PC-3 (cell line): ENCODE results near the gene RHOV.

Source experiments
- CTCF ChIP-seq: fragments of 300-600 bp; sonication (generic); conservative IDR thresholded peaks from 2 replicates; pipeline ENCODE4 v1.5.1; 2017; ENCODE audit warnings: antibody characterized with exemption, low read depth, mild to moderate bottlenecking, low read length
- EZH2 ChIP-seq: fragments of 300-600 bp; sonication (generic); IDR thresholded peaks from one replicate; pipeline ENCODE4 v1.6.1; 2017; ENCODE audit warnings: antibody characterized with exemption, mild to moderate bottlenecking, low read length; ENCODE audit not compliant: unreplicated experiment
- EZH2phosphoT487 ChIP-seq: fragments of 300-600 bp; sonication (generic); IDR thresholded peaks from 2 replicates; pipeline ENCODE4 v1.6.1; 2018; ENCODE audit warnings: mild to moderate bottlenecking, antibody characterized with exemption, low read length, borderline replicate concordance

DNA sequence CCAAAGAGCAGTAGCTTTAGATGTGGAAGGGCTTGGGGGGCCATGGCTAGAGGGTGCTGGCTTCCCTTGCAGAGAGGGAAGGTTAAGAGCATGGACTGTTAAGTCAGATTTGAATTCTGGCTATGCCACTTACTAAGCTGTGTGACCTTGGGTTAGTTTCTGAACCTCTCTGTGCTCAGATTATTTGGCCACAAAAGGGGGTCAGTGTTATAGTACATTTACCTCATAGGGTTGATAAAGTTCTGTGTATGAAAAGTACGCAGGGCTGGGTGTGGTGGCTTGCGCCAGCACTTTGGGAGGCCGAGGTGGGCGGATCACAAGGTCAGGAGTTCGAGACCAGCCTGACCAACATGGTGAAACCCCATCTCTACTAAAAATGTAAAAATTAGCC, 27.0 kb upstream of the RHOV start:
- TF ChIP-seq CTCF (no peak), EZH2 (no peak), EZH2phosphoT487 (no peak)
